ENCODE results near the gene RASGRP3.
"Not testable (repeated sequence)": the region's sequence is repeated elsewhere in the genome, so short reads cannot be mapped to it uniquely, and the experiment has no call there.

Gene RASGRP3

GRCh38 chr2:33476131-33476792, at the start of gene RASGRP3:
Gene RASGRP3, plus strand, starts transcription at chr2:33476649. Its CDS starts 38,488 bp downstream, at chr2:33515137.
- DNase-seq (ENCODE audit: low spot score) (peak; percentile 70), FAIRE-seq (no peak)

- DNase-seq (ENCODE audit: low spot score) = peak; percentile 49
- FAIRE-seq = no peak
Observed at GRCh38 chr2:33426666-33427231, 49.7 kb upstream of the RASGRP3 start.

GRCh38 chr2:33430077-33430476, 46.4 kb upstream of the RASGRP3 start:
- FAIRE-seq (no peak), DNase-seq (ENCODE audit: low spot score) (no peak)

GRCh38 chr2:33430856-33431255, 45.6 kb upstream of the RASGRP3 start:
- DNase-seq (ENCODE audit: low spot score) (no peak), FAIRE-seq (no peak)

GRCh38 chr2:33432871-33433270, 43.6 kb upstream of the RASGRP3 start:
- no peak for FAIRE-seq
- DNase-seq (ENCODE audit: low spot score) = no peak

- no peak for FAIRE-seq
- DNase-seq (ENCODE audit: low spot score) = no peak
Observed at GRCh38 chr2:33433279-33434235, 42.9 kb upstream of the RASGRP3 start.

- FAIRE-seq = no peak
- DNase-seq (ENCODE audit: low spot score) = no peak
Observed at GRCh38 chr2:33435518-33435917, 40.9 kb upstream of the RASGRP3 start.

GRCh38 chr2:33436083-33436482, 40.4 kb upstream of the RASGRP3 start:
- DNase-seq (ENCODE audit: low spot score) = no peak
- FAIRE-seq = no peak

GRCh38 chr2:33437297-33437696, 39.2 kb upstream of the RASGRP3 start:
- no peak for FAIRE-seq
- DNase-seq (ENCODE audit: low spot score) = peak; percentile 13

GRCh38 chr2:33437815-33438214, 38.6 kb upstream of the RASGRP3 start:
- DNase-seq (ENCODE audit: low spot score) (no peak), FAIRE-seq (no peak)

GRCh38 chr2:33441235-33441810, 35.1 kb upstream of the RASGRP3 start:
- DNase-seq (ENCODE audit: low spot score) (peak; percentile 64), FAIRE-seq (peak; percentile 81)

- not testable (repeated sequence) for FAIRE-seq; DNase-seq (ENCODE audit: low spot score)
Observed at GRCh38 chr2:33442052-33442451, 34.4 kb upstream of the RASGRP3 start.

GRCh38 chr2:33442528-33443079, 33.8 kb upstream of the RASGRP3 start:
- FAIRE-seq (no peak), DNase-seq (ENCODE audit: low spot score) (no peak)

- DNase-seq (ENCODE audit: low spot score) = no peak
- no peak for FAIRE-seq
Observed at GRCh38 chr2:33443274-33443829, 33.1 kb upstream of the RASGRP3 start.

GRCh38 chr2:33444967-33445366, 31.5 kb upstream of the RASGRP3 start:
- no peak for FAIRE-seq
- no peak for DNase-seq (ENCODE audit: low spot score)

GRCh38 chr2:33448220-33448899, 28.1 kb upstream of the RASGRP3 start:
- no peak for DNase-seq (ENCODE audit: low spot score)
- no peak for FAIRE-seq

- FAIRE-seq (no peak), DNase-seq (ENCODE audit: low spot score) (no peak)
Observed at GRCh38 chr2:33451214-33451613, 25.2 kb upstream of the RASGRP3 start.

- no peak for DNase-seq (ENCODE audit: low spot score)
- no peak for FAIRE-seq
Observed at GRCh38 chr2:33451825-33452224, 24.6 kb upstream of the RASGRP3 start.

- FAIRE-seq (no peak), DNase-seq (ENCODE audit: low spot score) (no peak)
Observed at GRCh38 chr2:33452545-33452944, 23.9 kb upstream of the RASGRP3 start.

GRCh38 chr2:33453905-33454479, 22.5 kb upstream of the RASGRP3 start:
- FAIRE-seq = no peak
- no peak for DNase-seq (ENCODE audit: low spot score)

Measured in urothelium cell line (cell line).